GM21390 (cell line): ENCODE results near the gene CFP.

Experiments
- ATAC-seq: cut with Tn5 transposase; IDR thresholded peaks from one replicate; pipeline ENCODE4 v1.9.1; 2021; ENCODE audit not compliant: unreplicated experiment

Gene CFP

DNA sequence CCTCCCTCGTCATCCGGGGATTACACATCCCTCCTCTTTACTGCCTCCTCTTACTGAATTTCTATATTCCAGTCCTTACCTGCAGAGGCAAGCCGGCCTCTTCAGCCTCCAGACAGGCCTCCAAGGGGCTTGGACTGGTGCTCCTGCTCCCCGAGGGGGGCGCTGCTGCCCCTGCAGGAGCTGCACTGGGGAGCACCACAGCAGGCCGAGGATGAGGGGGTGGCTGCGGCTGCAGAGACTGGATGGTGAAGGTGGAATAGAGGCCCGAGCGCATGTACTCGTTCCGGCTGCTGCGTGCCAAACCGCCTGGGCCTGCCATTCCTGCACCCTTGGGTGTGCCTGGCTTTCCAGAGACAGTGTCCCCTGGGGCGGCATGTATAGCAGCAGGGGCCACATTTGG is 9.1 kb upstream of the CFP start:
- ATAC-seq, result no peak

DNA sequence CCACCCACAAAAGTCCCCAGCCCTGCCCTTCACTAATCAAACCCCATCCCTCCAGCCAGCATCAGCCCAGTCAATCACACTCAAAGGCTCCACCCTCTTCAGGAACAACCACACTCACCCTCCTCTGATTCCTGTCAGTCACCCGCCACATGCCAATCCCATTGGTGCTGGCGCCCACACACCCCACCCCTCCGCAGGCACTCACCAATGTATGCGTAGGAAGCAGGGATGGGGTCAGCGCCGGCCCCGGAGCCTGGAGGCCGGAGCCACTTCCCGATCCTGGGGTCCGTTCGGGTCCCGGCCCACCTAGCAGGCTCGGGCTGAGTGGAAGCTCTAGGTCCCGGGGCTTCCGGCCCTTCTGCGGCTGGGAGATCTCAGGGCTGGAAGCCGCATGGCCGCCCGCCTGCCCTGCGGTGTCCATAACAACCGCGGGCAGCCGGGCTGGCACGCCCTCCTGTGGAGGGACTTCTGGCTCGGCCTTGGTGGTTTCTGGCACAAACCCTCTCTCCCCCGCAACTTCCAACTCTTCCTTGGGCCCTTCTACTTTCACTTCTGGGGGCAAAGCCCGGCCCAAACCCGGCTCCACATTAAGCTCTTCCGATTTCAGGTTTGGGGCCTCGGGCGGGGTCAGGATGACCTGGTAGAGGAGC is 7.9 kb upstream of the CFP start:
- peak; percentile 71 for ATAC-seq

DNA sequence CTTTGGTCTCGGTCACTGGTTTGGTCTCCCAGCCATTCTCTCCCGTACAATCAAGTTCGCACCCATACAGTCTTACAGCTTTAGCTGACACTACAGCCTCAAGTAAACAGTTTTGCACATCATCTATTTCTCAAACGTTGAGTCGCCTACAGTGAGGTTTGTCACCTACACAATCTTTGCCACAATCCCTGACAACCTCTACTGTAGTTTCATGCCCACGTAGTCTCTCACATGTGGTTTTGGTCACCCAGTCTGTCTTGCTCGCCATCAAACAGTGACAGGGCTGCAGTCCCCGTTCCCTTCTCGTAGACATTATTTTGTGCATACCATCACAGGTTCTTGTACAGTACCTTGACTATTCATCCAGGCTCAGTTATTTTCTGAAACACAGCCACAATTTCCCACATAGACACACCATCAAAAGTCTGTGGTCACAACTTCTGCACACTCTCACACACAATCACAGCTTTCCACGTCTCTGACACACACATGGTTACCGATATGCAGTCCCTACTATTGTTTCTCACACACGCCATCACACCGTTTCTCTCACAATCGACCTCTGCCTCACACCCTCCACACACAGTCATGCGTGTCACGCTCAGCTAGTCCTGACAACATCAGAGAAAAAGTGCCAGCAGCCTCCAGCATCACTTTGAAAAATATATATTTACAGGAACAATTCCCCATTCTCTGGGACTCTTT is 5.3 kb upstream of the CFP start:
- ATAC-seq, result no peak

DNA sequence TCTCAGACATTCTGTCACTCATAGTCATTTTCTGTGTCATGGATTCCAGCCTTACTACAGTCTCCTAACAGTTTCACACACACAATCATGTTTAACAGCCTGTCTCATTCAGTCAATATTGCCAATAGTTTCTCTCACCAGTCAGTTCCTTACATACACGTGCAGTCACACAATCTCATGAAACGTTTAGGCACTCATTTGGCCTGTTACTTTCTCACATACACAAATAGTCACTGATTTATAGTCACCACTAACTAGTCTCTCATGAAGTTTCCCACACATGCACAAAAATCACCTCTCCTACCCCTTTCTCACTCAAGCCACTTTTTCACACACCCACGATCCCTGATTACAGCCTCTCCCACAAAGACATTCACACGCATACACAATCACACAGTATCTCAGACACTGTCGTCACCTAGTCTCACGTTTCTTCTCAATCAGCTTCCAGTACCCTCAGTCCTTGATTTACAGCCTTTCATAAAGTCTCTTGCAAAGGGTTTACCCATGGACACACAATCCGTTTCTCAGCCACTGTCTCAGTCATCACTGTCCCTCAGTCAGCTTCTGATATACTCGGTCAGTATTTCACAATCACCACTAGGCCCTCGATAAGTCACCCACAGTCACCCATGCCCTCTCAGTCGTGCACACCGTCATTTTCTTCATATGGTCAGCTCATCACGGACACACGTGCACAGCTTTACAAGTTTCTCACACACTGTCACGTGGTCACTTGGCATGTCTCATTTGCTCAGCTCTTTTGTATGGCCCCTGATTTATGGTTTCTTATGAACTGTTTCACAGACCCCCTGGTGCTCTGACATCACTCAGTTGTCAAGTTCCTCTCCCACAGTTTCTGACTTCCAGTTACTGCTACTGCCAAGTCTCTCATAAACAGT is 4.2 kb upstream of the CFP start:
- no peak for ATAC-seq

DNA sequence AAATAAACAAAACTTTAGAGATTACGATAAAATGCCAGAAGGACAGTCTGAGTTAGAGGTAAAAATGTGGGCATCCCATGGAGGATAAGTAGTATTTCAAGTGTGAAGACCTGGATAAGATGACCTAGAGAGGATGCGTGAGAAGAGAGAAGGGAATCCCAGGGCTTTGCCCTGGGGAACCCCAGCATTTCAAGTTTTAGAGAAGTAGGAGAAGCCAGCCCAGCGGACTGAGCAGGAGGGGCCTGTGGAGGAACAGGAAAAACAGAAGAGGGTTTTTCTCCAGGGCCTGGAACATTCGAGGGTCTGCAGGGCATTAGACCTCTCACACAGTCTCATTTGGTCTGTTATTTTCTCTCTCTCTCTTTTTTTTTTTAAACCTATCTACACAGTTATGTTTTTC is 2.9 kb upstream of the CFP start:
- no peak for ATAC-seq

DNA sequence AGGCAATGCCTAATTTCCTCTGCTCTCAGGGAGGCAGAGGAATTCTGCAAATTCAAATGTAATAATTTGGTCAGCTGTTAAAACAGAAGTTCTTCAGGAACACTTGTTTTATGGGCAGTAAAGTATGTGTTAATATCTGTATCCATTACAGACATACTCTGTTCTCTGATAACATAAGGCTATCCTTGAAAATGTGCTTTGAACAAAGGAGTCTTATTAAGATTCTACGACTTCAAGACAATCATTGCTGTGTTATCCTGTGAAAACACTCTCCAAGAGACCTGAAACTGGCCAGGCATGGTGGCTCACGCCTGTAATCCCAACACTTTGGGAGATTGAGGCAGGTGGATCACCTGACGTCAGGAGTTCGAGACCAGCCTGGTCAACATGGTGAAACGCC is 1.9 kb upstream of the CFP start:
- ATAC-seq, result no peak

DNA sequence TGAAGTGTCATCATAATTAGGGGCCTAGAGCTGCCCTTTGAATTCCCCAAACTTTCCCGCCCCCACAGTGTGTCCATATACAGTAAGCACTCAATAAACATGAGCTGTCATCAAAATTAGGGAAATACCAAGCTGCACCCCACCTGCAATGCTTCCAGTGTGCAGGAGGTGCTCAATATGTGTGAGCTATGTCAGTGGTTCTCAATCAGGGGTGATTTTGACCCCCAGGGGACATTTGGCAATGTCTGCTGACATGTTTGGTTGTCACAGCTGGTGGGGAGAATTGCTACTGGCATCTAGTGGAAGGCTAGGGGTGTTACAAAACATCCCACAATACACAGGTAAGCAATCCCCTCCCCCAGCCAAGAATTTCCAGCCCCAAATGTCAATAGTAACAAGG is 748 bp downstream of the CFP start:
- no peak for ATAC-seq

DNA sequence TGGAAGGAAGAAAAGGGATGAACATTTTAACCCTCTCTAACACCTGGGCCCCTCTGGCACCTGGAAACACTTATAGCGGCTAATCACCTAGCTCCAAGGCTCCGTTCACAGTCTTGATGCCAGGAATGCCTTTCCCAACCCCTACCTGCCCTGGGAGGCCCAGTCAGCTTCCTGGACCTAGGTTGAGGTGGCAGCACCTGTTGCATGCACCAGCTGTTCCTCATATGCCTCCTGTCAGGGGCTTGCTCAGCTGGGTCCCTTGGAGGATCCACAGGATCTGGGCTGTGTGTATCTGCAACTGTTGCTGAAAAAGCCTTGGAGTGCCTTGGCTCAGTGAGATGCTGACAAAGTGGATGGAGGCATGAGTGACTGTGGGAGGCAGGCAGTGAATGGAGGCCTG is 4.4 kb downstream of the CFP start:
- ATAC-seq, result no peak

DNA sequence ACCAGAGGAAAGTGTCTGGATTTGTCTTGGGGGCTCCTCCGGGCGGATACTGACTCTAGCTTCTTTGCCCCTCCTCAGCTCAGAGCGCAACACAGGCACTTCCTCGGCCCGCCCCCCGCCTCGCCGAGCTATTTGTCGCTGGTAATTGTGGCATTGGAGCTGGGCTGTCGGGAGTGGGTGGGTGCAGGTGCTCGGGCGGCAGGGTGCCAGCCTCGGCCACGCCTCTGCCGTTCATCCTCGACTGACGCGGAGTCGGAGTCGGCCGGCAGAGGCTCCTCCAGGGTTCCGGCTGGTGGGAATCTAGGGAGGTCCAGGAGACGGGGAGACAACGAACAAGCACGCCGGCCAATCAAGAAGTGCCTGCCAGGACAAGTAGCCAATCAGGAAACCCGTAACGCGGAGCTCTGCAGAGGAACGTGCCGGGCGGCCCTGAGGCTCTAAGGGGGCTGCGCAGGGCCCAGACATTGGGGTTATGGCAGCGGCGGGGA is 6.1 kb downstream of the CFP start:
- ATAC-seq, result no peak

DNA sequence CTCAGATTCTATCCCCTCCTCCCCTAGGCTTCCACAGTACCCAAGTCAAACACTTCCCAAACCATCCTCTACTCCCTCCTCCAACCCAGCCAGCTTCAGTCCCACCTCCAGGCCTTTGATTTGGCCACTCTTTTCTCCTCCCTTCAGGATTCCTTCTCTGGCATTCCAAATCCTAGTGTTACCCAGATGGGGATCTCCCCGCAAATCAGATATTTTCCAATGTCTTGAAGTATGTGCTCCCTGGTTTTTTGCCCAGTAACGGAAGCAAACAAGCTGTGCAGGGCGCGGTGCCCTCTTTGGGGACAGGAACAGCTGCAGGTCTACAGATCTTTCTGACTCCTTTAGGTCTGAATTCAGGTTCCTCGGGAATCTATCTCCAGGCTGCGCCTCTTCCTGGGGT is 7.9 kb downstream of the CFP start:
- no peak for ATAC-seq

DNA sequence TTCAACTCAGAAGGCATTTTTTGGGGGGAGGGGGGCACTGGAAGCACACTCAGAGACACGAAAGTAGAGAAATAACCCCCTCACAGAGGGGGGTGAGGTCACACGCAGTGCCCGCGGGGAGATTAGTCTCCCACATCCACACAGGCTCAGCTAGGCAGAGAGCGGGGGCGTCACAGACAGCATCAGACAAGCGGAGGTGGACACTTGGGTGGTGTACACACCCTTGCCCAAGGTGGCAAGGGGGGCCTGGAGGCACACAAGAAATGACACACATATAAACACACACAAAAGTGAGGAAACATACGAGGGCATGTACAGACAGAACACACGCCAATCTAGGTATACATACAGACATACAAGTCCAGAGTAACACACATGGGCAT is 9.4 kb downstream of the CFP start:
- no peak for ATAC-seq

DNA sequence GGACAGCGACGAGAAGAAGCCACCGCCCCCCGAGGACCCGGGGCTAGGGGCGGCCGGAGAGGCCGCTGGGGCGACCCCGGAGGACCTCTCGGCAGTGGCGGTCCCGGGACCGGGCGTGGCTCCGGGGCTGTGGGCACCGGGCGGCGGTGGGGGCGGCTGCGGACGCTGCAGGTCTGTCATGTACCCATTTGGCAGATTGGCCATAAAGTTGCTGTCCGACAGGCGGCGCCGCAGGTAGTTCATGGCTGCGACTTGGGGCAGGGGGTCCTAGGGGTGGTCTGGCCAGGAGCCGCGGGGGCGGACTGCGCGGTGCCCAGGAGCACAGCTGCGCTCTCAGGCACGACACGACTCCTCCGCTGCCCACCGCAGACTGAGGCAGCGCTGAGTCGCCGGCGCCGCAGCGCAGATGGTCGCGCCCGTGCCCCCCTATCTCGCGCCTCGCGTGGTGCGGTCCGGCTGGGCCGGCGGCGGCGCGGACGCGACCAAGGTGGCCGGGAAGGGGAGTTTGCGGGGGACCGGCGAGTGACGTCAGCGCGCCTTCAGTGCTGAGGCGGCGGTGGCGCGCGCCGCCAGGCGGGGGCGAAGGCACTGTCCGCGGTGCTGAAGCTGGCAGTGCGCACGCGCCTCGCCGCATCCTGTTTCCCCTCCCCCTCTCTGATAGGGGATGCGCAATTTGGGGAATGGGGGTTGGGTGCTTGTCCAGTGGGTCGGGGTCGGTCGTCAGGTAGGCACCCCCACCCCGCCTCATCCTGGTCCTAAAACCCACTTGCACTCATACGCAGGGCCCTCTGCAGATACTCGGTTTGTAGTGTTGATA is 10.0 kb downstream of the CFP start, which contains the start of gene SYN1:
SYN1 (minus strand) TSS at position 372 of the 817 bp plus-strand sequence; CDS start at position 243, 129 bp downstream.
- ATAC-seq, result peak; percentile 75

DNA sequence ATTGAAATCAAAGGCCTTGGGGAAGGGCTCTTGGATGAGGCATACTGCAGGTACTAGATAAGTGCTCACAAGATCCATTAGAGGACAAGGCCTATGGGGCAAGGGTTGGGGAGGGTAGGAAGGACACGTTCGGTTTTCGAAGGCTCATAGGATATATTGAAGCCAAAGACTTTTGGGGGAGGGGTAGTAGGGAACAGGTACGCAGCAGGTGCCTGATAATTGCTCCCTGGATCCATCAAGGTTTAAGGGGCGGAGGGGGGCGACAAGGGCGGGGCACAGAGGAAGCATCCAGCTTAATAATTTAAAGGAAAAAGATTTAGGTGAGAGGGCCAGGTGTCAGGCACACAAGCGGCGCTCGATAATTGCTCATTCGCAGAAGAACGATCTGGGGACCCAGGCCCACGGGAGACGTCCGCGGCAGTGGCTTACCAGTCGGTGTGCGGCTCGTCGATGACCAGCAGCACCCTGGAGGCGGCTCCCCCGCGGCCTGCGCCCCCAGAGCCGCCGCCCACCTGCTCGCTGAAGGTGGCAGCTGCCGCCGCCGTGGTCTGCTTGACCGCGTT is 10.7 kb downstream of the CFP start:
- ATAC-seq, result no peak

DNA sequence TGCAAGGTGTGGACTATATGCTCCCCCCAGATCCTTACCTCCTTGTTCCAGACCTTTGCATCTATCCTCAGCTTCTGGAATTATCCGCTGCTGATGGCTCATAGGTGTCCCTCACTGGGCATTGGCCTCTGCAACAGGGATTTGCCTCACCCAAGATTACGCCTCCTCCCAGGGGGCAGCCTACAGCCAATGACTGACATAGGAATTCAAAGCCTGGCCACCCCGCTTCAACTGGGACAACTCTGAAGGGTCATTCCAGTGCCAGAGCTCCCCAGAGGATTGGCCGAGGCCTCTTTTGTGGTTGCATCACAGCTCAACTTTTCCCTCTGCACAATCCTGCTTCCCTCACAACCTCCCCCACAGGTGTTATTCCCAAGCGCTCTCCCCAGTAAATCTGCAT is 15.1 kb downstream of the CFP start:
- ATAC-seq, result no peak

DNA sequence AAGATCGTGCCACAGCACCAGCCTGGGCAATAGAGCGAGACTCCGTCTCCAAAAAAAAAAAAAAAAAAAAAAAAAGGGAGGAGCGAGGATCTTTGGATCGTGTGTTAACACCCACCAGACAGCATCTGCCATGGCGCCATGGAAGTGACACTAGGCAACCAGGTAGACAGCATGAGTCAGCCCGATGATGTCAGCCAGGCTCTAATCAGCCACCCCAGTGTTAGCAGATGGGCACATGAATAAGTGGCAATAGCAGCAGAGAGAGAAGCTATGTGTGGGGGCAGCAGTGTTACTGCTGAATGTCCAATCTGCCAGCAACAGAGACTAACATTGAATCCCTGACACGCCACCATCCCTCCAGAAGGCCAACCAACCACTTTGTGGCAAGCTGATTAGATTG is 16.6 kb downstream of the CFP start:
- ATAC-seq, result no peak

DNA sequence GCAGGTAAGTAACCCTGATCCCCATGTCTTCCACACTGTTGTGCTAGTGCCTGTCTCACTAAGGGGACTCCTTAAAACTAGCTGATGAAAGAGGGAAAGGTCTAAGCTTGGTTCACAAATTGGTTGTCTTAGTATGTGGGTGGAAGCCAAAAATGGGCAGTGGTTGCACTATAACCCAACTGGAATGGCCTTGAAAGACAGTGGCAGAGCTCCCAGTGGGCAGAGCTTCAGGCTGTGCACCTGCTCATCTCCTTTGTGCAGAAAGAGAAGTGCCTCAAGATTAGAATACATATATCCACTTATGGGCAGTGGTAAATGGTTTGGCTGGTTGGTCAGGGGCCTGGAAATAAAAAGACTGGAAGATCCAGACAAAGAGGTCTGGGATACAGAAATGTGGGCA is 17.3 kb downstream of the CFP start:
- no peak for ATAC-seq

DNA sequence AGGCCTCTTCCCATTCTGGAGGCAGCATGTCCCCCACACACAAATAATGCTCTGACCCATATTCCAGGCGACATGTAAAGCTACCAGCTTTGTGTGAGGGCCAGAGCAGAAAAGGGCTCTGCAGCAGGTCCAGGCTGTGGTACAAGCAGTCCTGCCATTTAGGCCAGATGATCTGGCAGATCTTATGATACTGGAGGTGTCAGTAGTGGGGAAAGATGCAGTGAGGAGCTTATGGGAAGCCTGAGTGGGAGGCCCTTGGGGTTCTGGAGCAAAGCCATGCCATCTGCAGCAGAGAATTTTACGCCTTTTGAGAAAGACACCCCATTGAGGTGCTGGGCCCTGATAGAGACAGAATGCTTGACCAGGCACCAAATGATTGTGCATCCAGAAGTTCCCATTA is 17.8 kb downstream of the CFP start:
- no peak for ATAC-seq

DNA sequence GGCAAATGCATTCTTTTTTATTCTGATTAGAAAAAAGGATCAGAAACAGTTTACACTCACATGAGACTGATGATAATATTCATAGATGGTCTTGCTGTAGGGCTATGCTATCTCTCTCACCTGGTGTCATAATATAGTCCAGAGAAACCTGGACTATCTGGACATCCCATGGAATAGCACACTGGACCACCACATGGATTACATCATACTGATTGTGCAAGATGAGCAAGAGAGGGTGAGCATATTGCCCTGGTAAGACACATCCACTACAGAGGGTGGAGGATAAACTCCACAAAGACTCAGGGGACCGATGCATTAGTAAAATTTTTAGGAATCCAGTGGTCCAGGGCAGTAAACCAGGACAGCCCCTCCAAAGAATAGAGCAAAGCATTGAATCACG is 18.2 kb downstream of the CFP start:
- ATAC-seq, result no peak

DNA sequence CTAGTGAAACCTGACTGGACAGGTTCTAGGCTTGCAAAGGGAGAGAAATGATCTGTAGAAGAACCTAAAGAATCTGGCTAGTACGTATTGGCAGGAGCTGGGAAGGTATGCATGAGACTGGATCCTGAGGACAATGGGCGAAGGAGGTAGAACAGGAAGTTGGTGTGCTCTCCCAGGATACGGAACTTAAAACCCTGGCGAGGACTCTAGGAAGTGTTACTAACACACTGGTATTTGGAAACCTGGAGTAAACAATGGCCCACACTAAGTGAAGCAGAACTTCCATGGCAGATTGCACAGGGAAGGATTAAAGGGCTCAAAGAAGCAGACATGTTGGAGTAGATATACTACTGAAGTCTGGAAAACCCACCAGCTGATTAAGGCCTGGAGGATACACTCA is 19.2 kb downstream of the CFP start:
- no peak for ATAC-seq

DNA sequence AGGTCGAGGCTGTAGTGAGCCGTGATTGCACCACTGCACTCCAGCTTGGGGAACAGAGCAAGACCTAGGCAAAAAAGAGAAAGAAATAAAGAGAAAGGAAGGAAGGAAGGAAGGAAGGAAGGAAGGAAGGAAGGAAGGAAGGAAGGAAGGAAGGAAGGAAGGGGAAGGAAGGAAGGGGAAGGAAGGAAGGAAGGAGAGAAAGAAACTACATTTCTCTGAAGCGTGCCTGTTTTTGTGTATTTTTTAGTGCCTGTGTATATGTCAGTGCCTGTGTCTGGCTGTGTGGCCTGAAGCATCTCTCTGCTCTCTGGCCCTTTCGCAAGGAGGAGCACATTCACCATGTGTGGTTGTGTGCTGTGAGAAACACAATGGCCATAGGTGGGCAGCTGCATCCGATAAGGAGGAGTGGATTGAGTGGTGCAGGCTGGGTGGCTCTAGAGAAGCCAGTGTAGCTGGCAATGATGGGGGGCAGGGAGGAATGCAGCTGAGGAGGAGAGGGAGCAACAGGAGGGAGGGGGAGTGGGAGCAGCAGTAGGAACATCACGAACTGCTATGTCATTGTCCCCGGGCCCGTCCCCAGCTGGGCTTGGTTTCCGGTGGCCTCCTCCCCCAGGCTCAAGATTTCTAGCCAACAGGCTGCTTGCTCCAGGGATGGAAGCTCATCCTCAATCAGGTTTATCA is 21.5 kb downstream of the CFP start:
- ATAC-seq, result no peak
